Nephron progenitor cell (in vitro differentiated cells): ENCODE results near the gene SSH2.
"Not testable (repeated sequence)": the region's sequence is repeated elsewhere in the genome, so short reads cannot be mapped to it uniquely, and the experiment has no call there.

ENCODE experiments used
- DNase-seq: peaks from one replicate; pipeline ENCODE4 v3.0.0; 2021
- H3K27ac Mint-ChIP-seq: 2 replicates; pipeline ENCODE4 v1.8.0; 2021; ENCODE audit warnings: mild to moderate bottlenecking, moderate library complexity, mixed read lengths
- H3K27me3 Mint-ChIP-seq: 2 replicates; pipeline ENCODE4 v1.8.0; 2021; ENCODE audit warnings: mild to moderate bottlenecking, low read depth, mixed read lengths; ENCODE audit not compliant: poor library complexity
- H3K36me3 Mint-ChIP-seq: 2 replicates; pipeline ENCODE4 v1.8.0; 2021; ENCODE audit warnings: low read depth, mixed read lengths
- H3K4me1 Mint-ChIP-seq: 2 replicates; pipeline ENCODE4 v1.8.0; 2021; ENCODE audit warnings: mixed read lengths
- H3K4me3 Mint-ChIP-seq: 2 replicates; pipeline ENCODE4 v1.8.0; 2021; ENCODE audit warnings: mild to moderate bottlenecking, moderate library complexity, mixed read lengths
- H3K9me3 Mint-ChIP-seq: 2 replicates; pipeline ENCODE4 v1.8.0; 2021; ENCODE audit warnings: mild to moderate bottlenecking, moderate library complexity, mixed read lengths
- CTCF ChIP-seq: fragments of 200-600 bp; sonication (generic); IDR thresholded peaks from 2 replicates; pipeline ENCODE4 v1.5.0; 2021; ENCODE audit warnings: antibody characterized with exemption

SSH2 gene

GRCh38 chr17:29726715-29727252, 203.2 kb downstream of the SSH2 start:
- Mint-ChIP-seq H3K27ac (peak overlapping the region; percentile 0), H3K36me3 (peaks cover 23% of the 10 kb centered on the region), H3K9me3 (peaks cover 22% of the 10 kb centered on the region), H3K27me3 (no peaks in the 10 kb centered on the region), H3K4me1 (peaks cover 24% of the 10 kb centered on the region), H3K4me3 (no peak overlapping the region)
- TF ChIP-seq CTCF, result no peak
- DNase-seq, result no peak

- H3K36me3 Mint-ChIP-seq, result peaks cover 23% of the 10 kb centered on the region
- H3K4me3 Mint-ChIP-seq, H3K27ac Mint-ChIP-seq, H3K27me3 Mint-ChIP-seq, DNase-seq: not testable (repeated sequence)
- H3K4me1 Mint-ChIP-seq, result peaks cover 38% of the 10 kb centered on the region
- H3K9me3 Mint-ChIP-seq, result peaks cover 22% of the 10 kb centered on the region
Observed at GRCh38 chr17:29725408-29725807, 204.6 kb downstream of the SSH2 start.

GRCh38 chr17:29723278-29724047, 206.6 kb downstream of the SSH2 start:
- H3K27me3 Mint-ChIP-seq, result no peaks in the 10 kb centered on the region
- peaks cover 10% of the 10 kb centered on the region for H3K9me3 Mint-ChIP-seq
- no peak overlapping the region for H3K4me3 Mint-ChIP-seq
- peaks cover 10% of the 10 kb centered on the region for H3K36me3 Mint-ChIP-seq
- H3K27ac Mint-ChIP-seq, result no peak overlapping the region
- DNase-seq, result no peak
- TF ChIP-seq CTCF, result no peak
- peaks cover 41% of the 10 kb centered on the region for H3K4me1 Mint-ChIP-seq

- H3K4me1 Mint-ChIP-seq, result peaks cover 48% of the 10 kb centered on the region
Observed at GRCh38 chr17:29722411-29723198, 207.4 kb downstream of the SSH2 start.

GRCh38 chr17:29720551-29720950, 209.5 kb downstream of the SSH2 start:
- H3K27me3 Mint-ChIP-seq, result no peaks in the 10 kb centered on the region
- H3K27ac Mint-ChIP-seq, result peak overlapping the region; percentile 71
- no peaks in the 10 kb centered on the region for H3K9me3 Mint-ChIP-seq
- H3K4me3 Mint-ChIP-seq, result no peak overlapping the region
- peaks cover 6% of the 10 kb centered on the region for H3K36me3 Mint-ChIP-seq
- DNase-seq, result no peak
- no peak for TF ChIP-seq CTCF
- H3K4me1 Mint-ChIP-seq, result peaks cover 48% of the 10 kb centered on the region

More at GRCh38 chr17:29722411-29723198, 207.4 kb downstream of the SSH2 start:
- H3K27me3 Mint-ChIP-seq, result no peaks in the 10 kb centered on the region
- H3K27ac Mint-ChIP-seq, result peak overlapping the region; percentile 23
- no peak overlapping the region for H3K4me3 Mint-ChIP-seq
- H3K36me3 Mint-ChIP-seq, result peaks cover 8% of the 10 kb centered on the region
- peaks cover 2% of the 10 kb centered on the region for H3K9me3 Mint-ChIP-seq
- DNase-seq, result no peak
- no peak for TF ChIP-seq CTCF

GRCh38 chr17:29719469-29719868, 210.6 kb downstream of the SSH2 start:
- Mint-ChIP-seq H3K4me1 (peaks cover 48% of the 10 kb centered on the region), H3K36me3 (peaks cover 6% of the 10 kb centered on the region), H3K9me3 (no peaks in the 10 kb centered on the region), H3K27me3 (peaks cover 8% of the 10 kb centered on the region), H3K27ac (no peak overlapping the region), H3K4me3 (no peak overlapping the region)
- no peak for DNase-seq
- no peak for TF ChIP-seq CTCF
